ENCODE data around the gene CSNK2A2.

The CSNK2A2 gene

DNA sequence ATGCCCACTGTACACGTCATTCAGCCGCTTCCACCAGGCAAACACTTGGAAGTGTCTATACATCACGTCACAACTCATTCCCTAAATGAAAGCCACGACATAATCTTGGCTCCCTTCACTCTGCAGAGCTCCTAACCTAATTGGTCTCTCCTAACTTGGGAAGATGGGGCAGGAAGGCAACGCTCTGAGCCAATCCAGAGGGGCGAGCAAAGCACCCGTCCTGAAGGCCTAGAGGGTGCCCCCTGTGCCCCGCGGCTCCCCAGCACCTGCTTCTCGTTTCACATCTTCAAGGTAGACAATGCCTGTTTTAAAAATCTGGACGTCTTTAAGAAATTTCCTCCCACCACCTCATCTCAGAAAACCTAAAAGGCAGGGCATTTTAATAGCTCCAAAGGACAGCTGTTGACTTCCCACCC, 1.0 kb downstream of the CSNK2A2 start:
- no peaks in the 10 kb centered on the region for H3K9me3 ChIP-seq
- no peaks in the 10 kb centered on the region; the same call in 1 of the 2 replicates for H3K4me1 ChIP-seq
- H3K27me3 ChIP-seq, result no peaks in the 10 kb centered on the region
- no peak for DNase-seq
- TF ChIP-seq, protein P1, sequence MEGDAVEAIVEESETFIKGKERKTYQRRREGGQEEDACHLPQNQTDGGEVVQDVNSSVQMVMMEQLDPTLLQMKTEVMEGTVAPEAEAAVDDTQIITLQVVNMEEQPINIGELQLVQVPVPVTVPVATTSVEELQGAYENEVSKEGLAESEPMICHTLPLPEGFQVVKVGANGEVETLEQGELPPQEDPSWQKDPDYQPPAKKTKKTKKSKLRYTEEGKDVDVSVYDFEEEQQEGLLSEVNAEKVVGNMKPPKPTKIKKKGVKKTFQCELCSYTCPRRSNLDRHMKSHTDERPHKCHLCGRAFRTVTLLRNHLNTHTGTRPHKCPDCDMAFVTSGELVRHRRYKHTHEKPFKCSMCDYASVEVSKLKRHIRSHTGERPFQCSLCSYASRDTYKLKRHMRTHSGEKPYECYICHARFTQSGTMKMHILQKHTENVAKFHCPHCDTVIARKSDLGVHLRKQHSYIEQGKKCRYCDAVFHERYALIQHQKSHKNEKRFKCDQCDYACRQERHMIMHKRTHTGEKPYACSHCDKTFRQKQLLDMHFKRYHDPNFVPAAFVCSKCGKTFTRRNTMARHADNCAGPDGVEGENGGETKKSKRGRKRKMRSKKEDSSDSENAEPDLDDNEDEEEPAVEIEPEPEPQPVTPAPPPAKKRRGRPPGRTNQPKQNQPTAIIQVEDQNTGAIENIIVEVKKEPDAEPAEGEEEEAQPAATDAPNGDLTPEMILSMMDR (IDR thresholded peaks at IDR 0.05; ENCODE audit: low read depth, low read length), result no peak
- H3K36me3 ChIP-seq, result peaks cover 38% of the 10 kb centered on the region
- H3K4me3 ChIP-seq (ENCODE audit: low read depth, low read length), result peak overlapping the region; percentile 86

DNA sequence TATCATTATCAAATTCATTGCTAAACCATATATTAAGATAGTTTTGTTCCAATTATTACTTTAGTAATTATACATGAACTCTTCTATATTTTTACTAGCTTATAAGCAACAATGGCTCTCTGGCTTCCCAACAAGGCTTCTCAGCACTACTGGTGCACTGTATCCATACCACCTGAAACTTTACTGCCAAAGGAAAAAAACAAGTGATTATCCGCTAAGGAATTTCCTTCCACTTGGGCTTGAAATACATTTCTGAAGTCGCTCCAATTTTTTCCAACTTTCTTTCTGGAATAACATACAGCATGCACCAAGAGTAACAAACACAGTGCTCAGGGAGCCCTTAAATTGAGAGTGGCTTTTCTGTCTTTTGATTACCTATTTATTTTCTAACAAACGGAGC, 2.1 kb downstream of the CSNK2A2 start:
- H3K36me3 ChIP-seq, result peaks cover 47% of the 10 kb centered on the region
- DNase-seq, result no peak
- no peak overlapping the region for H3K4me3 ChIP-seq (ENCODE audit: low read depth, low read length)
- H3K9me3 ChIP-seq, result no peaks in the 10 kb centered on the region
- TF ChIP-seq, protein P1 (IDR thresholded peaks at IDR 0.05; ENCODE audit: low read depth, low read length), result no peak
- no peaks in the 10 kb centered on the region for H3K27me3 ChIP-seq
- H3K4me1 ChIP-seq, result no peaks in the 10 kb centered on the region; the same call in 1 of the 2 replicates

DNA sequence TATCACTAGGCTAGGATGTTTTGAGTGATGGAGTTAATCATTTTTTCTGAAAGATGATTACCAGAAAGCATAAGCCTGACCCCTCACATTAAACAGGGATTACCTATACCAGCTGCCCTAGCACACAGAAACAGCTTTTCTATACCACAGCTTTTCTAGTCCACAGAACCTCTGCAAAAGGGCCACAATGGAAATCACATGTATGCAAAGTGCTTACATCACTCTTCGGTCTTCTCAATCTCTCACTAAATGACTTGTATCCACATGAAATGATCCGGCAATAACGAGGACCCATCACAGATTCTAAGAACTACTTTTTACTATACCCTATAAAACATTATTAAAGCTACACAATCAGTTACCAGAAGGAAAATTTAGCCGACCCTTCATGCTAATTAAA, 2.6 kb downstream of the CSNK2A2 start:
- Histone ChIP-seq H3K36me3 (peaks cover 49% of the 10 kb centered on the region), H3K9me3 (no peaks in the 10 kb centered on the region), H3K4me3 (ENCODE audit: low read depth, low read length) (no peak overlapping the region), H3K4me1 (no peaks in the 10 kb centered on the region; the same call in 1 of the 2 replicates), H3K27me3 (no peaks in the 10 kb centered on the region)
- TF ChIP-seq, protein P1 (IDR thresholded peaks at IDR 0.05; ENCODE audit: low read depth, low read length), result no peak
- DNase-seq, result no peak

DNA sequence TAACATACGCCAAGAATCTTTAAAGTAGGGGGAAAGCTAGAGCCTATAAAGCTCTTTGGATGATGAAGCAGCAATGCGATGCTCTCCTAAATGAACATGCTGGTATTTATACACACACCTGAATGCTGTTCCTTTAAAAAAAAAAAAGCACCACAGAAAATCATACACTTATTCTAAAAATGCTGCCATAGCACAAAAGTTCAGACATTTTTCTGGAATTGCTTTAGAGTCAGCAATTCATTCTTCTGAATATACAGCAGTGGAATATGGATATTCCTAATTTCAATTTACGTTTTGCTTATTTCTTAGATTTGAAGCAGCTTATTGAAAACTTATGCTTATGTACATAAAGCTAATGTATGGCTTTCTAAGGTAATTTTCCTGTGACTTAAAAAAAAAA, 3.1 kb downstream of the CSNK2A2 start:
- TF ChIP-seq, protein P1 (IDR thresholded peaks at IDR 0.05; ENCODE audit: low read depth, low read length), result no peak
- no peak overlapping the region for H3K4me3 ChIP-seq (ENCODE audit: low read depth, low read length)
- no peaks in the 10 kb centered on the region; the same call in 1 of the 2 replicates for H3K4me1 ChIP-seq
- peaks cover 55% of the 10 kb centered on the region for H3K36me3 ChIP-seq
- no peaks in the 10 kb centered on the region for H3K27me3 ChIP-seq
- no peaks in the 10 kb centered on the region for H3K9me3 ChIP-seq
- DNase-seq, result no peak

DNA sequence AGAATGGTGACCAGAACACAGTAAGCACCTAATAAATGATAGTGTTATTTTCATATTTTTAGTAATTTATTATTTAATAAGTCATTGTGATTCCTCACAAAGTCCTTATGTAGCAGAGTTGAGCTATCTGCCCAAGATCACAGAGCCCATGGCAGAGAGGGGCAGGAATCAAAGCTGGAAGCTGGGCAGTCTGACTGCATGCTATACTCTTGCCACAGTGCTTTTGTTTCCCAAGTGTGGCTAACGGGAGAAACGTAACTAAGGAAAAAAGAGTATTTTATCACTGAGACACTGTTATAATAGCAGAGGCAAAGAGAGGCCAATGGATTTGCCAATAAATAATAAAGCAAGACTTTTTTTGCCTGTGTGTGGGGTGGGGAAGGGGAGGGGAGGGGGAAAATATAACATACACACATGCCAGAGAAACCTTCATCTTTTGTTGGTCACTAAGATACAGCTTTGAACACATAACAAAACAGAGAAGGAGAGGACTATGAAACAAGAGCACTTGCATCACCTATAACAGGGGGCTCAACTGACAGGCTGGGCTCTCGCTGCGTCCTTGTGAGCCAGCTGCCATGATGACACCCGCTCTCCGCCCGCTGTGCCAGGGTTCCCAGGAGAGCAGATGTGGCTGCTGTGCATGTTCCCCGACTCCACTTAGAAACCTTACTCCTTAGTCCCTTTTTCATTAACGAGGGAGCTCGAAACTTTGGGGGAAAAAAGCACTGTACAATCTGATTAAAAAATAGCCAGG, 10.1 kb downstream of the CSNK2A2 start:
- Histone ChIP-seq H3K36me3 (peaks cover 75% of the 10 kb centered on the region), H3K4me3 (ENCODE audit: low read depth, low read length) (no peak overlapping the region), H3K4me1 (no peaks in the 10 kb centered on the region), H3K27me3 (no peaks in the 10 kb centered on the region), H3K9me3 (no peaks in the 10 kb centered on the region)
- DNase-seq, result no peak
- TF ChIP-seq, protein P1 (IDR thresholded peaks at IDR 0.05; ENCODE audit: low read depth, low read length), result no peak

DNA sequence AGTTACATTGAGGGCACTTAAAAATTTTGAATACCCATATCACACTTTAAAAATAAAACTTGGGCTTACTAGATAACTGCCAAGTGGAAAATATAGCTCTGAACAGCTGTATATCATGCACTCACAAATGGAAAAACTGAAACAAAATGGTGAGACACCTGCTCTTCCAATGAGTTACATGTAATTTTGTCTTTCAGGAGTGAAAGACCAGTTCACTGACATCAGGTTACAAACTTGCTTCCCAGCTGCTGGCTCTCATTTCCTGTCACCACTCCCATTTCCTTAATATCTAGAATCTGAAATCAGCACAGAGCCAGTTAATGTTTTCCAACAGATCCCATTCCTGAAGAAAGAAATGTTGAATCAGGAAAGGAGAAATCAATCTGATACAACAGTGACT, 10.8 kb downstream of the CSNK2A2 start:
- Histone ChIP-seq H3K36me3 (peaks cover 69% of the 10 kb centered on the region), H3K27me3 (no peaks in the 10 kb centered on the region), H3K9me3 (no peaks in the 10 kb centered on the region), H3K4me3 (ENCODE audit: low read depth, low read length) (no peak overlapping the region), H3K4me1 (no peaks in the 10 kb centered on the region)
- no peak for DNase-seq
- TF ChIP-seq, protein P1 (IDR thresholded peaks at IDR 0.05; ENCODE audit: low read depth, low read length), result no peak
